Endodermal cell (in vitro differentiated cells): ENCODE measurements around the gene ALPL. TPM values are rescaled to one million over a fixed set of nuclear protein-coding genes. Genes with fewer than 3 reads are reported as not detected.

Experiments used
- DNase-seq: peaks from one replicate; pipeline ENCODE4 v3.0.0-alpha.2; 2017
- H3K27ac ChIP-seq: 2 replicates; pipeline ENCODE4 v1.5.1; 2013; ENCODE audit warnings: mild to moderate bottlenecking, low read depth, low read length, moderate library complexity
- H3K27me3 ChIP-seq: 2 replicates; pipeline ENCODE4 v1.6.1; 2013; ENCODE audit warnings: mild to moderate bottlenecking, low read length, moderate library complexity; ENCODE audit not compliant: insufficient read depth, control insufficient read depth, poor library complexity, severe bottlenecking
- H3K36me3 ChIP-seq: 2 replicates; pipeline ENCODE4 v1.7.0; 2013; ENCODE audit warnings: mild to moderate bottlenecking, low read length, moderate library complexity; ENCODE audit not compliant: control insufficient read depth, insufficient read depth
- H3K4me1 ChIP-seq: one replicate; pipeline ENCODE4 v1.7.0; 2013; ENCODE audit warnings: low read length; ENCODE audit not compliant: control insufficient read depth, insufficient read depth
- H3K4me3 ChIP-seq: 2 replicates; pipeline ENCODE4 v1.5.1; 2013; ENCODE audit warnings: mild to moderate bottlenecking, low read length, moderate library complexity
- H3K9ac ChIP-seq: 2 replicates; pipeline ENCODE4 v1.6.1; 2013; ENCODE audit warnings: mild to moderate bottlenecking, low read length, moderate library complexity; ENCODE audit not compliant: poor library complexity, severe bottlenecking; ENCODE audit errors: extremely low read depth
- H3K9me3 ChIP-seq: 2 replicates; pipeline ENCODE4 v1.6.1; 2013; ENCODE audit warnings: mild to moderate bottlenecking, low read length, moderate library complexity; ENCODE audit not compliant: control insufficient read depth
- H3K27ac Mint-ChIP-seq: 2 replicates; pipeline ENCODE4 v1.8.0; 2020; ENCODE audit warnings: mixed read lengths
- H3K27me3 Mint-ChIP-seq: 2 replicates; pipeline ENCODE4 v1.8.0; 2021; ENCODE audit warnings: mild to moderate bottlenecking, mixed read lengths; ENCODE audit not compliant: insufficient read depth
- H3K36me3 Mint-ChIP-seq: 2 replicates; pipeline ENCODE4 v1.8.0; 2020; ENCODE audit warnings: low read depth, mixed read lengths
- H3K4me1 Mint-ChIP-seq: 2 replicates; pipeline ENCODE4 v1.8.0; 2020; ENCODE audit warnings: mixed read lengths
- H3K4me3 Mint-ChIP-seq: 2 replicates; pipeline ENCODE4 v1.8.0; 2020; ENCODE audit warnings: mild to moderate bottlenecking, moderate library complexity, mixed read lengths
- H3K9me3 Mint-ChIP-seq: 2 replicates; pipeline ENCODE4 v1.8.0; 2020; ENCODE audit warnings: mild to moderate bottlenecking, mixed read lengths
- WGBS, 2 experiments: methylation state at CpG; one replicate each; pipeline versions ENCODE4 v1.1.5 to v1.1.7; 2013; ENCODE audit warnings: missing lambda C conversion rate in 2 of 2, mixed read lengths in 1 of 2; ENCODE audit not compliant: insufficient coverage in 1 of 2, insufficient read length in 1 of 2; 5-methylcytosine and 5-hydroxymethylcytosine counted together
- total RNA-seq, 2 donors: library from RNA; stranded (reverse); fragmentation: NEBNext Ultra II Directional in 1 of 2; extraction: Animal tissue kit (Norgen Biotek cat#: 25700) in 1 of 2; gene quantifications; 2 replicates in 1 of 2; 3 replicates in 1 of 2; pipeline ENCODE4 v1.2.1, GENCODE V29; 2021
- TF ChIP-seq, protein P1 (sequence below): fragments of 200-600 bp; sonication (generic); conservative IDR thresholded peaks from 2 replicates; pipeline ENCODE4 v1.5.0; 2021; ENCODE audit warnings: antibody characterized with exemption, mild to moderate bottlenecking

Gene ALPL
- total RNA-seq, 2 donors from 2014 or later: 94.8 to 117 TPM

- Mint-ChIP-seq H3K36me3 (no peaks in the 10 kb centered on the region), H3K4me1 (peaks cover 17% of the 10 kb centered on the region), H3K9me3 (no peaks in the 10 kb centered on the region), H3K27ac (no peak overlapping the region), H3K27me3 (peaks cover 11% of the 10 kb centered on the region), H3K4me3 (peak overlapping the region; percentile 54)
- DNase-seq: no peak
- Histone ChIP-seq H3K36me3 (no peaks in the 10 kb centered on the region), H3K4me3 (no peak overlapping the region), H3K9ac (no peak overlapping the region), H3K27me3 (no peaks in the 10 kb centered on the region), H3K4me1 (peaks cover 14% of the 10 kb centered on the region), H3K27ac (no peak overlapping the region), H3K9me3 (no peaks in the 10 kb centered on the region)
- TF ChIP-seq, protein P1, sequence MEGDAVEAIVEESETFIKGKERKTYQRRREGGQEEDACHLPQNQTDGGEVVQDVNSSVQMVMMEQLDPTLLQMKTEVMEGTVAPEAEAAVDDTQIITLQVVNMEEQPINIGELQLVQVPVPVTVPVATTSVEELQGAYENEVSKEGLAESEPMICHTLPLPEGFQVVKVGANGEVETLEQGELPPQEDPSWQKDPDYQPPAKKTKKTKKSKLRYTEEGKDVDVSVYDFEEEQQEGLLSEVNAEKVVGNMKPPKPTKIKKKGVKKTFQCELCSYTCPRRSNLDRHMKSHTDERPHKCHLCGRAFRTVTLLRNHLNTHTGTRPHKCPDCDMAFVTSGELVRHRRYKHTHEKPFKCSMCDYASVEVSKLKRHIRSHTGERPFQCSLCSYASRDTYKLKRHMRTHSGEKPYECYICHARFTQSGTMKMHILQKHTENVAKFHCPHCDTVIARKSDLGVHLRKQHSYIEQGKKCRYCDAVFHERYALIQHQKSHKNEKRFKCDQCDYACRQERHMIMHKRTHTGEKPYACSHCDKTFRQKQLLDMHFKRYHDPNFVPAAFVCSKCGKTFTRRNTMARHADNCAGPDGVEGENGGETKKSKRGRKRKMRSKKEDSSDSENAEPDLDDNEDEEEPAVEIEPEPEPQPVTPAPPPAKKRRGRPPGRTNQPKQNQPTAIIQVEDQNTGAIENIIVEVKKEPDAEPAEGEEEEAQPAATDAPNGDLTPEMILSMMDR: no peak
- 27 to 50% methylated on average over 9 to 39 of the region's 39 CpGs for WGBS, 2 experiments
Measured at GRCh38 chr1:21621761-21622436, 112.7 kb downstream of the ALPL start.

DNA sequence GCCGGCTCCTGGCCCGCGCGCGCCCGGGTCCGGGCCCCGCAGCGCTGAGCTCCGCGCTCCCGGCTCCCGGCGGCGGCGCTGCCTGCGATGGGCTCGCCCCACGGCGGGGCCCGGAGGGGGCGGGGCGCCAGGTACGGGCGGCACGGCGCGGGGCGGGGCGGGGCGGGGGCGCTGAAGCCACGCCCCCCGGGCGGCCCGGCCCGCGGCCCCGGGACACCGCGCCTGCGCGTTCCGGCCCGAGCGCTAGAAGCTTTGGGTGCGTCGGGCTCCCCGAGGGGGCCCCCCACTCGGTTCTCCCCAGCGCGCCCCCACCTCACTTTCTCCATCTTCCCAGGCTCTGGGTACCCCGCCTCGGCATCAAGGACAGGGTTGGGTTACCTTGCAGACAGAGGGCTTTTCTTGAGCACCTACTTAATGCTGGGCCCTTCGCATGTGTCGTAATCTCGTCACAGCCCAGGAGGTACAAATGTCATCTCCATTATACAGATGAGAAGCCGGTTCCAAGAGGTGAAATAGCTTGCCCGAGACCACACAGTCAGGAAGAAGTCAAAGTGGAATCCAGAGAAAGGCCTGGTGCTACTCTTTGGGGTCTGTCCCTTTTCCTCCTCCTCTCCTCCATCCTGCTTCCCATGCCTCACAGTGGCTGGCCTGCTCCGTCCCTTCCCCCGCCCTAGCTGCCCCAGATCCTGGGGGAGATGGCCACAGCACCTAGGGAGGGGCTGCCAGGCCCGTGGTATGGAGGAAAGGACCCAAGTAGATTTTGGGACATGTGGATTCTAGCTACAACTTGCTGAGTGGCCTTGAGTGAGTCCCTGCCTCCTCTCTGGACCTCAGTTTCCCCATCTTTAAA is 113.5 kb downstream of the ALPL start:
- Histone ChIP-seq H3K9me3 (no peaks in the 10 kb centered on the region), H3K4me1 (peaks cover 14% of the 10 kb centered on the region), H3K4me3 (peak overlapping the region; percentile 76), H3K27me3 (no peaks in the 10 kb centered on the region), H3K36me3 (no peaks in the 10 kb centered on the region), H3K27ac (no peak overlapping the region), H3K9ac (no peak overlapping the region)
- peak; percentile 81 for DNase-seq
- TF ChIP-seq, protein P1: no peak
- Mint-ChIP-seq H3K4me3 (peak overlapping the region; percentile 52), H3K9me3 (no peaks in the 10 kb centered on the region), H3K27me3 (peaks cover 11% of the 10 kb centered on the region), H3K36me3 (no peaks in the 10 kb centered on the region), H3K4me1 (peaks cover 17% of the 10 kb centered on the region), H3K27ac (no peak overlapping the region)
- 10 to 23% methylated on average over 12 to 62 of the region's 62 CpGs for WGBS, 2 experiments

- TF ChIP-seq, protein P1: no peak
- no peak overlapping the region for H3K27ac ChIP-seq
- H3K27me3 Mint-ChIP-seq: peaks cover 11% of the 10 kb centered on the region
- no peak overlapping the region for H3K9ac ChIP-seq
- no peak overlapping the region for H3K4me3 ChIP-seq
- H3K4me1 ChIP-seq: peaks cover 14% of the 10 kb centered on the region
- no peak overlapping the region for H3K27ac Mint-ChIP-seq
- H3K4me1 Mint-ChIP-seq: peaks cover 15% of the 10 kb centered on the region
- H3K4me3 Mint-ChIP-seq: peak overlapping the region; percentile 52
- H3K36me3 Mint-ChIP-seq: no peaks in the 10 kb centered on the region
- H3K27me3 ChIP-seq: no peaks in the 10 kb centered on the region
- WGBS, 2 experiments: 92 to 95% methylated on average over 4 to 10 of the region's 10 CpGs
- no peak for DNase-seq
- H3K9me3 ChIP-seq: no peaks in the 10 kb centered on the region
- H3K9me3 Mint-ChIP-seq: no peaks in the 10 kb centered on the region
- H3K36me3 ChIP-seq: no peaks in the 10 kb centered on the region
Measured at GRCh38 chr1:21623410-21623961, 114.3 kb downstream of the ALPL start.
